ENCODE data around the gene C1orf159.

DNA sequence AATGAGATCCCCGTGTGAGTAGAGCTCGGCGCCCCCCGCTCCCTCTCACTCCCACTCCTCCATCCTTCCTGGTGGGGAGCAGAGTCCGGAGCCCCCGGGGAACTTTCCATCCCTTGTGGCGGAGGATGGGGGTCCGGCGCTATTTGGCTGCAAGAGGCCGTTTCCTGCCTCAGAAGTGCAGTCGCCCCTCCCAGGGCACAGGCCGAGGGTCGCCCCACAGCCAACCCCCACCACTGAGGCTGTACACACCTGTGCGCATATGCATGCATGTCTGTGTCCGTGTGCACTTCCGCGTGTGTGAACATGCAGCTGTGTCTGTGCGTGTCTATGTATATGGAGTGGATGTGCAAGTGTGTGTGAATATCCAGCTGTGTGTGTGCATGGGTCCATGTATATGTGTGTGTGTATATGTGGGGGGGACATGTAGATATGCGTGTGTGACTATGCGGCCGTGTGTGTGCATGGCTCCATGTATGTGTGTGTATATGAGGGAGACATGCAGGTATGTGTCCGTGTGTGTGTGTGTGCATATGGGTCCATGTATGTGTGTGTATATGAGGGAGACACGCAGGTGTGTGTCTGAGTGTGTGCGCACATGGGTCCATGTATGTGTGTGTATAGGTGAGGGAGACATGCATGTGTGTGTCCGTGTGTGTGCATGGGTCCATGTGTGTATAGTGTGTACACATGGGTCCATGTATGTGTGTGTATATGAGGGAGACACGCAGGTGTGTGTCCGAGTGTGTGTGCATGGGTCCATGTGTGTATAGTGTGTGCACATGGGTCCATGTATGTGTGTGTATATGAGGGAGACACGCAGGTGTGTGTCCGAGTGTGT is 63.7 kb downstream of the C1orf159 start:
- TF ChIP-seq CTCF (IDR thresholded peaks at IDR 0.05) (no peak), POLR2A (IDR thresholded peaks at IDR 0.05) (no peak)
